Ascending aorta (tissue), 2 donors: Measurements from ENCODE around the gene KIF1A. TPM values are rescaled to one million over a fixed set of nuclear protein-coding genes. Genes with fewer than 3 reads are reported as not detected.

Experiments
- DNase-seq, 2 donors: peaks; one replicate each; pipeline ENCODE4 v3.0.0-alpha.2; 2019; ENCODE audit warnings: low spot score in 2 of 2
- H3K27ac ChIP-seq, 2 donors: fragments of 200-600 bp; sonication (generic); one replicate each; pipeline ENCODE4 v1.5.1; 2016 to 2017; ENCODE audit warnings: mild to moderate bottlenecking in 1 of 2
- H3K27me3 ChIP-seq: fragments of 200-600 bp; sonication (generic); one replicate; pipeline ENCODE4 v1.5.1; 2017
- H3K36me3 ChIP-seq, 2 donors: fragments of 200-600 bp; sonication (generic); one replicate each; pipeline ENCODE4 v1.5.1; 2016
- H3K4me1 ChIP-seq, 2 donors: fragments of 200-600 bp; sonication (generic); one replicate each; pipeline ENCODE4 v1.5.1; 2016 to 2017; ENCODE audit warnings: mild to moderate bottlenecking in 1 of 2
- H3K4me3 ChIP-seq, 2 donors: fragments of 200-600 bp; sonication (generic); one replicate each; pipeline ENCODE4 v1.5.1; 2016 to 2017; ENCODE audit warnings: mild to moderate bottlenecking in 1 of 2
- H3K9me3 ChIP-seq, 2 donors: fragments of 200-600 bp; sonication (generic); one replicate each; pipeline ENCODE4 v1.5.1; 2016
- intact Hi-C: fragments of 100-400 bp; cut with DNase I; formaldehyde crosslinking; loops from one replicate; pipeline ENCODE4 v1.15.1; 2023
- total RNA-seq: library from RNA; depleted of rRNA; stranded (reverse); fragments of >200 nt; gene quantifications from one replicate; pipeline ENCODE4 v1.1.0, GENCODE V29; 2016
- TF ChIP-seq, protein P1 (sequence below), 3 experiments: fragments of 200-600 bp in 2 of 3; fragments of 450-650 bp in 1 of 3; sonication (generic) in 2 of 3; IDR thresholded peaks; one replicate each; pipeline ENCODE4 v1.5.1; 2016 to 2019; ENCODE audit warnings: antibody characterized with exemption in 3 of 3, mild to moderate bottlenecking in 1 of 3, moderate library complexity in 1 of 3

KIF1A gene
- total RNA-seq, 1 donor from 2014 or later: 0.11 TPM

DNA sequence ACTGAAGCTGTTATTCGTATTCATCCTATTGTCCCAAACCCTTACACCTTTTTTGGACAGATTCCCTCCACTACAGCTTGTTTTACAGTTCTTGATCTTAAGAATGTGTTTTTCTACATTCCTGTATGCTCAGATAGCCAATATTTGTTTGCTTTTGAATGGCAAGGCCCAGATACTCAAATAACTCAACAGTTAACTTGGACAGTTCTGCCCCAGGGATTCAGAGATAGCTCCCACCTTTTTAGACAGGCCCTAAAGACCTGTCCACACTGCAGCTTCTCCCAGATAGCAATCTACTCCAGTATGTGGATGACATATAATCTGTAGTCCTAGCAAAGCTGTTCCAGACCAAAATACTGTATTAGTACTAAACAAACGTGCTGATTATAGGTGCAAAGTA, 41.5 kb upstream of the KIF1A start:
- H3K4me1 ChIP-seq: no peaks in the 10 kb centered on the region
- TF ChIP-seq, protein P1, sequence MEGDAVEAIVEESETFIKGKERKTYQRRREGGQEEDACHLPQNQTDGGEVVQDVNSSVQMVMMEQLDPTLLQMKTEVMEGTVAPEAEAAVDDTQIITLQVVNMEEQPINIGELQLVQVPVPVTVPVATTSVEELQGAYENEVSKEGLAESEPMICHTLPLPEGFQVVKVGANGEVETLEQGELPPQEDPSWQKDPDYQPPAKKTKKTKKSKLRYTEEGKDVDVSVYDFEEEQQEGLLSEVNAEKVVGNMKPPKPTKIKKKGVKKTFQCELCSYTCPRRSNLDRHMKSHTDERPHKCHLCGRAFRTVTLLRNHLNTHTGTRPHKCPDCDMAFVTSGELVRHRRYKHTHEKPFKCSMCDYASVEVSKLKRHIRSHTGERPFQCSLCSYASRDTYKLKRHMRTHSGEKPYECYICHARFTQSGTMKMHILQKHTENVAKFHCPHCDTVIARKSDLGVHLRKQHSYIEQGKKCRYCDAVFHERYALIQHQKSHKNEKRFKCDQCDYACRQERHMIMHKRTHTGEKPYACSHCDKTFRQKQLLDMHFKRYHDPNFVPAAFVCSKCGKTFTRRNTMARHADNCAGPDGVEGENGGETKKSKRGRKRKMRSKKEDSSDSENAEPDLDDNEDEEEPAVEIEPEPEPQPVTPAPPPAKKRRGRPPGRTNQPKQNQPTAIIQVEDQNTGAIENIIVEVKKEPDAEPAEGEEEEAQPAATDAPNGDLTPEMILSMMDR (IDR thresholded peaks at IDR 0.05): no peak
- H3K36me3 ChIP-seq: no peaks in the 10 kb centered on the region
- no peaks in the 10 kb centered on the region for H3K27me3 ChIP-seq
- no peak overlapping the region for H3K4me3 ChIP-seq
- no peak for DNase-seq
- H3K27ac ChIP-seq: no peak overlapping the region
- H3K9me3 ChIP-seq: no peaks in the 10 kb centered on the region
- intact Hi-C loops: no loop called here

DNA sequence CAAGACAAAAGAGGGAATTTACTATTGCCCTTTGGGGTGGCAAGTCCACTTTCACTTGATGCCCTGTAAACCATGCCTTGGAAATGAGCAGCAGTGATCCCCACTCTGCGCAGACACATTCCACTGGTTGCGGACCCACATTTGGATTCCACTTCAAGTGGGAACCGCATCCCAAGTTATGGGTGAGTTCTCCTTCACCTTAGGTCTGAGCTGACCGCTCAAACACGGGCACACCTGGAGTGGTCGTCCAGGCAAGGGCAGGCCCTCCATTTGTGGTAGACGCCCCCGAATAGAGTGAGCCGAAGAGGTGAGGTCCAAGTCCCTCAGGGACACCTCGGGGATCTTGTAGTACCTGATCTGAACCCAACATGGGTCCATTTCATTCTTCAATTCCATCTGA, 38.9 kb upstream of the KIF1A start:
- H3K27ac ChIP-seq: no peak overlapping the region
- H3K27me3 ChIP-seq: no peaks in the 10 kb centered on the region
- H3K4me3 ChIP-seq: no peak overlapping the region
- no peak for DNase-seq
- H3K4me1 ChIP-seq: no peaks in the 10 kb centered on the region
- no peaks in the 10 kb centered on the region for H3K36me3 ChIP-seq
- intact Hi-C loops: no loop called here
- TF ChIP-seq, protein P1 (IDR thresholded peaks at IDR 0.05): no peak
- H3K9me3 ChIP-seq: no peaks in the 10 kb centered on the region

DNA sequence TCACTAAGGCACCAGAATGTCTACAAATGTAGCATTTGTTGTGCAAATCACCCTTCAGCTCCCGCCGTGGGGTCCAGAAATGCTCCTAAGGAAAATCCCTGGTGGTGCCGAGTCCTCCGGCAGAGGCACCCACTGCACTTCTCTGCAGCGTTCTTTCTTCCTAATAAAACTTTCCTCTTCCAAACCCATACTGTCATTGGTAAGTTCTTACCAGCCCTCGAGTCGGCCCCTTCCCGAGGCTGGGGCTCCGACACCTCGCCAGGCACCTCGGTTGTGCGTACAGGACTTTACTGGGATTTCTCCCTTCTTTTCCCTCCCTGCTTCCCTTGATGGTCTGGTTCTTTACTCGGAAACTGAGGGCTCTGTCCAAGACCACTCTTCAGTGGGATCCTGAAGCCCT, 38.3 kb upstream of the KIF1A start:
- Histone ChIP-seq H3K27ac (no peak overlapping the region), H3K4me3 (no peak overlapping the region), H3K36me3 (no peaks in the 10 kb centered on the region), H3K4me1 (no peaks in the 10 kb centered on the region), H3K9me3 (no peaks in the 10 kb centered on the region), H3K27me3 (no peaks in the 10 kb centered on the region)
- intact Hi-C loops: no loop called here
- no peak for DNase-seq
- TF ChIP-seq, protein P1 (IDR thresholded peaks at IDR 0.05): no peak

DNA sequence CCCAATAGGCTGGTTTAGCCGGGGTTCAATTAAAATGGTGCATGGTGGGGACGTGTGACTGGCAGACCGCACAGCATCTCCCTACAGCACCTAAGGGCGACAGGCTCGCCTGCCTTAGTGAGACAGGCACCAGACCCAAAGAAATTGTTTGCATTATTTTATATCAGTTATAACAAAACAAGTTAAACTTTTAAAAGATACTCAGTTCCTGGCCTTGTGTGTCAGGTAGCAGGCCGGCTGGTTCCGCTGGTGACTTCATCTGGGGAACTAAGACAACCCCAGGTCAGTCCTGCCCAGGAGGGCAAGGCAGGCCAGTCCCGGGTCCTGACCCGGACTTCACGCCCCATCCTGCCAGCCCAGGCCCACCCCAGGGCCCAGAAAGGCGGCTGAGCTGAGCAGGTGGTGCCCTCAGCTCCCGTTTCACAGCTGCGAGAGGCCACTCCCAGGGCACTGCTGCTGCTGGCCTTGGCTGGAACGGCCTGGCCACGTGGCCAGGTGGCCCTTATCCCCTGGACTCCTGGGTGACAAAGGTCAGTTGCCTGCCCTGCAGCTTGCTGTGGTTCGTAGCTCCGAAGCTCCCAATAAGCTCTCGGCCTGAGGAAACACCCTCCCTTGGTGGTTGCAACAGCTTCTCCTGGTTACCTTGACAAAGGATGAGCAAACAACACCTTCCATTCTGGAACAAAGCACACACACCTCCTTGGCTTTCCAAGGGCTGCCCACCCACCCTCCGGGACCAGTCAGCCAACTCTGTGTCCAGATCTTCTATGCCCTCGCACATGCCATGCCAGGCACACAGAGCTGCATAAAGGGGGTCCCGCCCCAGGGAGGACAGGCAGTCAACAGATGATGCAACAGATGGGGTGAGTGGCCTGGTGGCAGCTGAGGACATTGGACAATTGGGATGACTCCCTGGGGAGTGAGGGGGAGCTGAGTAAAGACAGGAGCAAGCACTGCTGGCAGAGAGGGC, 37.3 kb upstream of the KIF1A start:
- intact Hi-C loops: no loop called here
- Histone ChIP-seq H3K27ac (no peak overlapping the region), H3K36me3 (no peaks in the 10 kb centered on the region), H3K4me1 (no peaks in the 10 kb centered on the region), H3K9me3 (no peaks in the 10 kb centered on the region), H3K4me3 (no peak overlapping the region), H3K27me3 (no peaks in the 10 kb centered on the region)
- no peak for DNase-seq
- TF ChIP-seq, protein P1 (IDR thresholded peaks at IDR 0.05): no peak

DNA sequence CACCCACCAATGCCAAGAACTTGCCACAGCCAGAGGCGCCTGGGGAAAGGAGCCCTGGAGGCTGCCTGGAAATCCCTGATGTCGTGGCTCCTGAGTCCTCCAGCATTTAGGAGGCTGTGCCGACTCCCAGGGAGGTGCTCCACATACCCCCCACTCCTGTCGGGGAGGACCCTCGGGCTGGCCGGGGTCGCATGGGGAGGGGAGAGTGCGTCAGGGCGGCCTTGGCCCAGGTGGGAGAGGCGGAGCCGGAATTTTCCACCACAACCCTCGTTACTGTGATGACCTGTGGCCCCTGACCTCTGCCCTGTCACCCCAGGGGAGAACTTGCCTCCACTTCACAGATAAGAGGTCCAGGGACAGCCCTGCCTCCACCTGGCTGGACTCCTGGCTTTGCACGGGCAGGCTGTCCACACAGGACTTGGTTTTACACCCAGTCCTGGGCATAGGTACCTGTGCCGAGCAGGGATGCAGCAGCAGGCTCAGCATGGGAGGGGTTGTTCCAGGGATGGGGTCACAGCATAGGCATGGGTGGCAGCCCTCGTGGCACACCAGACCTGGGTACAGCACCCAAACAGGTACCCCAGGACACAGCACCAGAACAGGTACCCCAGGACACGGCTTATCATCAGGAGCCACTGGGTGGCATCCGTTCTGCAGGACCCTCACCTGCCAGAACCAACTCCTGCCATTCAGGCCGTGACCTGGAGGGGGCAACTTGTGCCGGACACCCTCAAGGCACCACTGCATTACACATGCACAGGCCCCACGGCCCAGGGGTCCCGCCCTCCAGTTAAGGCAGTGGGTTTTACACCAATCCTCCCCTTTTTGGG, 36.3 kb upstream of the KIF1A start:
- intact Hi-C loops: no loop called here
- DNase-seq: no peak
- Histone ChIP-seq H3K4me3 (no peak overlapping the region), H3K36me3 (no peaks in the 10 kb centered on the region), H3K9me3 (no peaks in the 10 kb centered on the region), H3K27me3 (no peaks in the 10 kb centered on the region), H3K27ac (no peak overlapping the region), H3K4me1 (no peaks in the 10 kb centered on the region)
- TF ChIP-seq, protein P1 (IDR thresholded peaks at IDR 0.05): no peak
